GM19099 (cell line): Measurements from ENCODE around the gene PCSK4.
A peak's percentile ranks its signal among the peaks of the same experiment; 100 is the strongest.

ENCODE experiments used
- POLR2A ChIP-seq: IDR thresholded peaks from 3 replicates; pipeline ENCODE4 v1.6.1; 2011; ENCODE audit warnings: low read depth; ENCODE audit not compliant: insufficient read length; ENCODE audit errors: extremely low read depth

PCSK4 gene

DNA sequence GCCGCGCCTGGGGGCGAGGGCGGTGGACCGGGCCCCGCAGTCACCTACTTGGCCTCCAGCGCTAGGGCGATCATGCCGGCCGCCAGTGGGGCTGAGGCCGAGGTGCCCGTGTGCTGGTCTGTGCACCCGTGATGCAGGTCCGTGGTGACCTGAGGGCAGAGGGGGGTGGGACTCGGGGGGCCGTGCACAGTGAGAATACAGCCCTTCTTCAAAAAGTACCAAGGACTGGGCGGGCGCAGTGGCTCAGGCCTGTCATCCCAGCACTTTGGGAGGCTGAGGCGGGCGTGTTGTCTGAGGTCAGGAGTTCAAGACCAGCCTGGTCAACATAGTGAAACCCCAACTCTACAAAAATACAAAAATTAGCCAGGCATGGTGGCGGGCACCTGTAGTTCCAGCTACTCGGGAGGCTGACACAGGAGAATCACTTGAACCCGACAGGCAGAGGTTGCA is 6.1 kb downstream of the PCSK4 start:
- no peak for TF ChIP-seq POLR2A

DNA sequence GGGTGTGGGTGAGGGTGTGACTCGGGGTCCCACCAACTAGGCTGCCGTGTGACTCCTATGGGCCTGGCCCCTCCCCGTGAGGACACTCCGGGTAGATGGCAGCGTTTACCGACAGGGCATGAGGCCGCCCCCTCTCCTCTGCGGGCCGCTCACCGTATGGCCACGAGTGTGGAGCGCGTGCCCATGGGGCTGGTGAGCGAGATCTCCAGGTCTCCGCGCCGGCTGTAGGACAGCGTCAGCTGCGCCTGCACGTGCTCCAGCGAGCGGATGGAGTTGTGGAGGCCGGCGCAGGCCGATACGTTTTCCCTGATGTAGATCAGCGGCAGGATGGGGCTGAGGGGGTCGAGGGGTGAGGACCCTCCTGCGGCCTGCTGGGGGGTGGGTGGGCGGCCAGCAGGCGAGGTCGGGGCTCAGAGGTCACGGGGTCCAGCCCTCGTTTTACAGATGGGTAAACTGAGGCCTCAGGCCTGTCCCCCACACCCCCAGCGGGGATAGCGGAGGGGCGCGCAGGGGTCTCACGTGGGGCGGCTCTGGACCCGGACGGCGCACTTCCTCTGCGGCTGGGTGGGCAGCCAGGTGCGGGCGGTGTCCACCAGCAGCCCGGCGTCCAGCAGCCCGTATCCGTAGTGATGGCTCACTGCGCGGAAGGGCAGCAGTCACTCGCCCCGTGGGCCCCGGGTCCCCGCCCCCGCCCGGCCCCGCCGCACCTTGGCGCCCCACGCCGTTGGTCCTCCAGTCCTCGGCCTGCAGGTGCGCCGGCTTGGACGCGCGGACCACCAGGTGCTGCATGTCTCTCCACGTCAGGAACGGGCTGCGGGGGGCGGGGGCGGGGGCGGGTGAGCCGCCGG is 6.8 kb downstream of the PCSK4 start:
- TF ChIP-seq POLR2A: no peak

- no peak for TF ChIP-seq POLR2A
Measured at GRCh38 chr19:1482361-1483130, 7.6 kb downstream of the PCSK4 start.

GRCh38 chr19:1481893-1482360 is 8.2 kb downstream of the PCSK4 start:
- no peak for TF ChIP-seq POLR2A

DNA sequence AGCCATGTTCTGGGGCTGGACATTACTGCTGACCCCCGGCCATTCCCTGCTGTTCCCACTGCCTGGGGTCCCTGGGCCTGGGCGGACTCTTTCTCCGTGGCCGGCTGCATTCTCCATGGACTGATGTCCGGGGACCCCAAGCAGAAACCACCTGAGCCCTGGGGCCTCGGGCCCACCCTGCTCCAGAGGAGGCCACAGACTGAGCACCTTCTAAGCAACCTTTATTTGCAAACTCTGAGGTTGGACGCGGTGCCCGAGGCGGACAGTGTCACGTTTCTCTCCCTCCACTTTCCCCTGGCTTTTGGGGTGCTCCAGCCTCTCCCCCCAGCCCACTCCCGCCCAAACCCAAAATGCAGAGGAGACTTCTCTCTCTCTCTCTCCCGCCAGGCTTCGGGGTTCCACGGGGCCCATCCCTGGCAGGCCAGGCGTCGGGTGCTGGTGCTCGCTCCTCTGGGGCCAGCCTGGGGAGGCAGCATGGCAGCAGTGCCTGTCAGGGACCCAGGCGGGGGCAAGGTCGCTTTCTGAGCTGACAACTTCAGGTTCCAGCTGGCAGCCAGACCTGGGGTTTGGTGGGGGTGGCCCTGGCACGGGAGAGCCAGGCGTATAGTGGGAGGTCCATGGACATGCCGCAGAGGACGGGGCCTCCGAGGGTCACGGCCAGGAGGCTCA is 8.8 kb downstream of the PCSK4 start:
- TF ChIP-seq POLR2A: no peak

GRCh38 chr19:1478934-1479707 is 11.0 kb downstream of the PCSK4 start, which contains the start of gene C19orf25:
Gene C19orf25 (minus strand): TSS chr19:1479215. CDS start chr19:1478903, 312 bp downstream.
- TF ChIP-seq POLR2A: peak; percentile 90

GRCh38 chr19:1475751-1476437 is 14.3 kb downstream of the PCSK4 start:
- TF ChIP-seq POLR2A: no peak

GRCh38 chr19:1474765-1475351 is 15.3 kb downstream of the PCSK4 start:
- no peak for TF ChIP-seq POLR2A

DNA sequence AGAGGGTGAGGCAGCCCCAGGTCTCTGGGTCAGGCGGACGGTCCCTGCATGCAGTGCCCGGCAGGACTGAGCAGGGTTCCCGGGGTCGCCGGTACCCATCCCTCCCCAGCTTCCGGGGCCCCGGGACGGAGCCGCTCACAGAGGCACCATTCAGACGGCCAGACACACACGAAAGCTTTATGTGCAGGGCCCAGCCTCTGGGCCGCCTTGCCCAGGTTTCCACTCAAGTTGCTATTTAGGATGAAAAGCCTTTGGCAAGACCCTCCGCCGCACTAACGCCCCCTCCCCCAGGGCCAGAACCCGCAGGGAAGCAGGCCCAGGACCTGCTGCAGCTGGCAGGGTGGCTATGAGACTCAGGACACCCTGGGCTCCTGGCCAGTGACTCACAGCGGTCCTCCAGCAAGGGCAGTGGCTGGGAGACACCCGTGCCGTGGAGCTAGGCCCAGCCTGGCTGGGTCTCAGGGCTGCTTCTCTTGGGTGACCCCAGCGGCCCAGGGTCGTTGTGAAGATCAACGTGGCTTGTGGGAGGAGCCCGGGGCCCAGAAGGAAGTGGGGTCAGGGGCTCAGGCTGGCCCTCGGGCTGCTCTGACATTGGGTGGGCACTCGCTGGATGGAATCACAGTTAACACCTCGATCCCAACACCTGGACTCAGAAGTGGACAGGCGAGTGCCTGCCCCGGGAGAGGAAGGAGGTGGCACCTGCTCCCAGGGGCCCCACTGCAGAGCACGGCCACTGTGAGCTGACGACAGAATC is 16.0 kb downstream of the PCSK4 start:
- TF ChIP-seq POLR2A: no peak

GRCh38 chr19:1473085-1473851 is 16.9 kb downstream of the PCSK4 start:
- no peak for TF ChIP-seq POLR2A

DNA sequence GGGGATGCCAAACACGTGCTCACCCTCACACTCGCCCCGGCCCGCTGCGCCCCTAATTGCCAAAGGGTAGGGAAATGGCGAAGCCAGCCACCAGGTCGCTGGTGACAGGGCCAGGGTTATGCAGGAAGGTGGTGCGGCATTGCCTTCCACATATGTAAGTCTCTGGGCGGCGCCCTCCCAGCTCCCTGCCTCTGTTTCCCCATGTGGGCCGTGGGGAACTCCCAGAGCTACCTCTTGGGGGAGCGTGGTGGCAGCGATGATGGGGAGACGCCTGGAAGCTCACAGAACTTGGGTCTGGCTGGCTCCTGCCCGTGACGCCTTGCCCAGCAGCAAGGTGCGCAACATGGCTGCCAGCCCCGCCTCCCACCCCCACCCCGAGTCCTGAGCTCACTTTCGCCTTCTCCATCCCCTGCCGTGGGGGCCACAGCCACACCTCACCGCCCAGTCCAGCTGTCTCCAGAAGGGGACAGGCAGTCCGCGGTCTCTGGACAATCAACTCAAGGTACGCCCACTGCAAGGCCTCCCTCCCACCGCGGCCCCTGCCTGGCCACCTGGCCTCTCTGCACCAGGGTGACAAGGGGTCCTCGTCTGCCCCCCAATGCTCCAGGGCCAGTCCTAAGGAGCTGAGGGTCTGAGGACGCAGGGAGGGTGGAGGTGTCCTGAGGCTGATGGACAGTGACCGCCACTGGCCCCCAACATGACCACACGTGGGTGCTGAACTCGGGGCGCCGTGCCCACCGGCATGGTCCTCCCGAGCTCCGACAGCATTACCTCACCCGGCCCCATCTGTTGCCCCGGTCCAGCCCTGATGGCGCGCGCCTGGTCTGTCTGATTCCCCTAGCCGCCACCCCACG is 17.7 kb downstream of the PCSK4 start:
- TF ChIP-seq POLR2A: no peak
